KMS-11 (cell line): ENCODE results near the gene ATP1A2.
"Not testable (repeated sequence)": the region's sequence is repeated elsewhere in the genome, so short reads cannot be mapped to it uniquely, and the experiment has no call there.

ENCODE experiments used
- H2AFZ ChIP-seq: fragments of 200-600 bp; sonication (generic); 2 replicates; pipeline ENCODE4 v1.6.1; 2016; ENCODE audit warnings: antibody characterized with exemption, mixed run types, low read depth
- H3K27ac ChIP-seq: fragments of 200-600 bp; sonication (generic); 2 replicates; pipeline ENCODE4 v1.6.1; 2016; ENCODE audit warnings: mild to moderate bottlenecking, mixed run types
- H3K27me3 ChIP-seq: fragments of 200-600 bp; sonication (generic); 2 replicates; pipeline ENCODE4 v1.6.1; 2017; ENCODE audit warnings: mild to moderate bottlenecking, low read depth, mixed run types, moderate library complexity; ENCODE audit not compliant: insufficient read depth
- H3K36me3 ChIP-seq: fragments of 200-600 bp; sonication (generic); 2 replicates; pipeline ENCODE4 v1.6.1; 2017; ENCODE audit warnings: mild to moderate bottlenecking, mixed run types; ENCODE audit not compliant: insufficient read depth
- H3K4me1 ChIP-seq: fragments of 200-600 bp; sonication (generic); 2 replicates; pipeline ENCODE4 v1.6.1; 2016; ENCODE audit warnings: mild to moderate bottlenecking, low read depth, mixed run types; ENCODE audit not compliant: poor library complexity, severe bottlenecking
- H3K4me2 ChIP-seq: fragments of 200-600 bp; sonication (generic); 2 replicates; pipeline ENCODE4 v1.7.0; 2016; ENCODE audit warnings: mild to moderate bottlenecking, mixed run types
- H3K4me3 ChIP-seq: fragments of 200-600 bp; sonication (generic); IDR thresholded peaks from 2 replicates; pipeline ENCODE4 v1.6.1; 2017; ENCODE audit warnings: low read depth, low read length, mixed read lengths; ENCODE audit not compliant: insufficient read depth
- H3K79me2 ChIP-seq: fragments of 200-600 bp; sonication (generic); 2 replicates; pipeline ENCODE4 v1.6.1; 2016; ENCODE audit warnings: low read depth, mixed run types; ENCODE audit not compliant: insufficient read depth
- H3K9ac ChIP-seq: fragments of 200-600 bp; sonication (generic); 2 replicates; pipeline ENCODE4 v1.6.1; 2016; ENCODE audit warnings: mild to moderate bottlenecking, mixed run types
- H4K20me1 ChIP-seq: fragments of 200-600 bp; sonication (generic); 2 replicates; pipeline ENCODE4 v1.6.1; 2016; ENCODE audit warnings: mild to moderate bottlenecking, mixed run types; ENCODE audit not compliant: insufficient read depth
- TF ChIP-seq, protein P1 (sequence below): fragments of 200-600 bp; sonication (generic); conservative IDR thresholded peaks from 2 replicates; pipeline ENCODE4 v1.6.1; 2017; ENCODE audit warnings: low read depth, mild to moderate bottlenecking, antibody characterized with exemption, low read length, moderate library complexity, mixed read lengths

Gene ATP1A2

DNA sequence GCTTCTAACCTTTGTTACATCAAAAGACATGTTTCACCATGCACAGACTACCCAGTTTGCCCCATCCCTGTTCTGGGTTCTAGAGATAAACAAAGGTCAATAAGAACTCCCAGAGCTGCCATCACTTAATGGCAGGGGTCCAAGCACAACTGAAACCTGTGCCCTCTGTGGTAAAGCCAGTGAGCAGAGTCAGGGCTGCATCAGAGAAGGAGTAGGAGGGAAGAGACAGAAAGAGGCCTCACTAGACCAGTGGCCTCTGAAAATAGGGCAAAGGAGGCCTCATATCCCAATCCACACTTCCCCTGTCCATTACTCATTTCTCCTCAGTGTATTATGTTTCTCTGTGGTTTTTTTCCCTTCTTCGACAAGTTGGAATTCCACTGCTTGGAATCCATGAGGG, 10.2 kb downstream of the ATP1A2 start:
- Histone ChIP-seq H3K4me3 (no peak overlapping the region), H2AFZ (no peak overlapping the region), H3K27me3 (no peaks in the 10 kb centered on the region), H3K4me2 (peak overlapping the region; percentile 27), H3K79me2 (no peaks in the 10 kb centered on the region), H3K27ac (no peak overlapping the region), H3K9ac (no peak overlapping the region), H3K36me3 (no peaks in the 10 kb centered on the region), H3K4me1 (peaks cover 17% of the 10 kb centered on the region), H4K20me1 (no peaks in the 10 kb centered on the region)
- TF ChIP-seq, protein P1, sequence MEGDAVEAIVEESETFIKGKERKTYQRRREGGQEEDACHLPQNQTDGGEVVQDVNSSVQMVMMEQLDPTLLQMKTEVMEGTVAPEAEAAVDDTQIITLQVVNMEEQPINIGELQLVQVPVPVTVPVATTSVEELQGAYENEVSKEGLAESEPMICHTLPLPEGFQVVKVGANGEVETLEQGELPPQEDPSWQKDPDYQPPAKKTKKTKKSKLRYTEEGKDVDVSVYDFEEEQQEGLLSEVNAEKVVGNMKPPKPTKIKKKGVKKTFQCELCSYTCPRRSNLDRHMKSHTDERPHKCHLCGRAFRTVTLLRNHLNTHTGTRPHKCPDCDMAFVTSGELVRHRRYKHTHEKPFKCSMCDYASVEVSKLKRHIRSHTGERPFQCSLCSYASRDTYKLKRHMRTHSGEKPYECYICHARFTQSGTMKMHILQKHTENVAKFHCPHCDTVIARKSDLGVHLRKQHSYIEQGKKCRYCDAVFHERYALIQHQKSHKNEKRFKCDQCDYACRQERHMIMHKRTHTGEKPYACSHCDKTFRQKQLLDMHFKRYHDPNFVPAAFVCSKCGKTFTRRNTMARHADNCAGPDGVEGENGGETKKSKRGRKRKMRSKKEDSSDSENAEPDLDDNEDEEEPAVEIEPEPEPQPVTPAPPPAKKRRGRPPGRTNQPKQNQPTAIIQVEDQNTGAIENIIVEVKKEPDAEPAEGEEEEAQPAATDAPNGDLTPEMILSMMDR = no peak

DNA sequence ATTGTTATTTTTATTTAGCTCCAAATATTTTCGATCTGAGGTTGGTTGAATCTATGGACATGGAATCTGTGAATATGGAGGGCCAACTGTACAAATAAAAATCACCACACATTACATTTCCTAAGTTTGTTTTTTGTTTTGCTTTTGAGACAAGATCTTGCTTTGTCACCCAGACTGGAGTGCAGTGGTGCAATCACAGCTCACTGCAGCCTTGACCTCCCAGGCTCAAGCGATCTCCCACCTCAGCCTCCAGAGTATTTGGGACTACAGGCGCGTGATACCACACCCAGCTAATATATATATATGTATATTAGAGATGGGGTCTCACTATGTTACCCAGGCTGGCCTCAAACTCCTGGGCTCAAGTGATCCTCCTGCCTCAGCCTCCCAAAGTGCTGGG, 10.8 kb downstream of the ATP1A2 start:
- H3K27me3 ChIP-seq, H3K79me2 ChIP-seq, H3K27ac ChIP-seq, H3K4me3 ChIP-seq, H3K36me3 ChIP-seq, H4K20me1 ChIP-seq, H3K9ac ChIP-seq, H2AFZ ChIP-seq: not testable (repeated sequence)
- peaks cover 17% of the 10 kb centered on the region for H3K4me1 ChIP-seq
- H3K4me2 ChIP-seq = peak overlapping the region; percentile 27; the same call in 1 of the 2 replicates

DNA sequence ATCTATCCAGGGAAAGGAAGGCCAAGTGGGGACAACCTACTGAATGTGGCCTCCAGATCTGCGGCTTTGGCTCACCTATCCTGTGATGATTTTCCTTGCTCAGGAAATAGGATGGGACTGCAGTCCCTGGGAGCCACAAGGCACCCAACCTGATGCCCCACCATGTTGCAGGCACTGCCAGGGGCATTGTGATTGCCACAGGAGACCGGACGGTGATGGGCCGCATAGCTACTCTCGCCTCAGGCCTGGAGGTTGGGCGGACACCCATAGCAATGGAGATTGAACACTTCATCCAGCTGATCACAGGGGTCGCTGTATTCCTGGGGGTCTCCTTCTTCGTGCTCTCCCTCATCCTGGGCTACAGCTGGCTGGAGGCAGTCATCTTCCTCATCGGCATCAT, 11.8 kb downstream of the ATP1A2 start:
- Histone ChIP-seq H3K79me2 (no peaks in the 10 kb centered on the region), H3K4me1 (peaks cover 17% of the 10 kb centered on the region), H3K9ac (no peak overlapping the region), H3K4me2 (no peak overlapping the region), H4K20me1 (no peaks in the 10 kb centered on the region), H2AFZ (no peak overlapping the region), H3K27me3 (no peaks in the 10 kb centered on the region), H3K4me3 (no peak overlapping the region), H3K36me3 (no peaks in the 10 kb centered on the region), H3K27ac (no peak overlapping the region)
- TF ChIP-seq, protein P1 = no peak

DNA sequence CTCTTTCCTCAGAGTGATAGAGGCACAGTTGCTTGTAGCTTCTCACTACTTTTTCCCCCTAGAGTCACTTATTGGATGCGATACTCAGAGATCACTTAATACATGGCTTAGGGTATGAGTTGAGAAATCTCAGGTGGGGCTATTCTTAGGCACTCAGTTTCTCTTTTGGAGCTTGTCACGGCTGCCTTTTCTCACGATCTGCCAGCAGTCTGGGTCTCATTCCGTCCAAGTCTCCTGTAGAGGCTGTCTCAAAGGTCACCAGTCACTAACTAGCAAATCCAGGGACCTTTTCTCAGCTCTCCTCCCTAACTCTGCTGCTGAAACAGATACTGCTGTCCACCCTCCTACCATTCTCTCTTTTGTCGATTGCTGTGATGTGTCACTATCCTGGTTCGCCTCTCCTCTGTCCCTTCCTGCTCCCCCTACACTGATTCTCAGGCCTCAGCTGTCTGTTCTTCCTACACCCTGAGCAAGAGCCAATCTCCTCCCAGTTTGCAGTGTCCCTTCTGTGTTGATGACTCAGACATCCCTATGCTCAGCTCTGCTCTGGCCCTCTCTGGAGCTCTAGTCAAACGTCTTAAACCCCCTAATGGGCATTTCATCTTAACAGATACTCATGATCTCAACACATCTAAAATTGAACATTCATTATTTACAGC, 12.4 kb downstream of the ATP1A2 start:
- TF ChIP-seq, protein P1 = no peak
- Histone ChIP-seq H3K79me2 (no peaks in the 10 kb centered on the region), H3K9ac (no peak overlapping the region), H4K20me1 (no peaks in the 10 kb centered on the region), H3K4me2 (no peak overlapping the region), H2AFZ (no peak overlapping the region), H3K36me3 (no peaks in the 10 kb centered on the region), H3K4me1 (peaks cover 17% of the 10 kb centered on the region), H3K27me3 (no peaks in the 10 kb centered on the region), H3K4me3 (no peak overlapping the region), H3K27ac (no peak overlapping the region)

DNA sequence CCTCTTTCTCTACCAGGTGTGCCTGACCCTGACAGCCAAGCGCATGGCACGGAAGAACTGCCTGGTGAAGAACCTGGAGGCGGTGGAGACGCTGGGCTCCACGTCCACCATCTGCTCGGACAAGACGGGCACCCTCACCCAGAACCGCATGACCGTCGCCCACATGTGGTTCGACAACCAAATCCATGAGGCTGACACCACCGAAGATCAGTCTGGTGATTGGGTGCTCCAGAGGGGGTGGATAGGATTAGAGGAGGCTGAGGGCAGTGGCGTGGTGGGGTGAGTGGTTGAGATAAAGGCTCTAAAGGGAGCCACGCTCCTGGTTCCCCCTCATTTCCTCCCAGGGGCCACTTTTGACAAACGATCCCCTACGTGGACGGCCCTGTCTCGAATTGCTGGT, 13.1 kb downstream of the ATP1A2 start:
- no peaks in the 10 kb centered on the region for H3K36me3 ChIP-seq
- no peak overlapping the region for H3K27ac ChIP-seq
- TF ChIP-seq, protein P1 = no peak

More for the DNA sequence above, 13.1 kb downstream of the ATP1A2 start:
- no peaks in the 10 kb centered on the region for H4K20me1 ChIP-seq
- no peak overlapping the region for H2AFZ ChIP-seq
- no peaks in the 10 kb centered on the region for H3K27me3 ChIP-seq
- no peak overlapping the region for H3K4me3 ChIP-seq
- no peaks in the 10 kb centered on the region for H3K79me2 ChIP-seq
- H3K9ac ChIP-seq = no peak overlapping the region
- H3K4me1 ChIP-seq = peaks cover 17% of the 10 kb centered on the region
- no peak overlapping the region for H3K4me2 ChIP-seq
